GM21825 (cell line): ENCODE measurements around the gene GPR55.
A peak's percentile ranks its signal among the peaks of the same experiment; 100 is the strongest.

Source experiments
- ATAC-seq: cut with Tn5 transposase; IDR thresholded peaks from one replicate; pipeline ENCODE4 v1.9.1; 2021; ENCODE audit warnings: mild to moderate bottlenecking, moderate library complexity; ENCODE audit not compliant: unreplicated experiment

Gene GPR55

DNA sequence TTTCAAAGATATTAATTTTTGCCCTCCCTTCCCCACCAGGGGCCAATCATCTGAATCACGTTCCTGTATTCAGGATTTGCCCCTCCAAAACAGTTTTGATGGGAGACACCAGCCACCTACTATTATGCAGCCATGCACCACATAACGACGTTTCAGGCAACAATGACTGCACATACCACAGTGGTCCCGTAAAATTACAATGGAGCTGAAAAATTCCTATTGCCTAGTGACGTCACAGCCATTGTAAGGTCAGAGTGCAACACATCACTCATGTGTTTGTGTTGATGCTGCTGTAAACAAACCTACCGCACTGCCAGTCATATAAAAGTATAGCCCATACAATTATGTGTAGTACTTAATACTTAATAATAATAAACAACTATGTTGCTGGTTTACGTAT, 37.7 kb downstream of the GPR55 start:
- no peak for ATAC-seq

DNA sequence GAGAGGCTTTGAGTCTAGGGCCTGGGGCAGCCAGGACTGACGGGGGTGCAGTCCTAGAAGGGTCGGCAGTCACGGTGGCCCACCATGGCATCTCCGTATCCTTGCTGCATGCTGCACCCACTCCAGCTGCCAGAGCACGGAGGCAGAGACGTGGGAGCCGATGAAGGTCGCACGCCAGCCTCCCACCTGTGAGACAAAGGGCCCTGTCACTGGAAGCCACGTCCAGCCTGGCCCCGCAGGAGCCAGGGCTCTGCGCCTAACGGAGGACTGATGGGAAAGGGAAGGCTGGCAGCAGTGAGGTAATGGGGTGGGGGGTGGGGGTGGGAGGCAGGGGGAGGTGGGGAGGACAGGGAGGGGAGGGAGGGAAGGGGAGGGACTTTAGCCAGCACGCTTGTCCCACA, 38.4 kb downstream of the GPR55 start:
- ATAC-seq, result no peak

DNA sequence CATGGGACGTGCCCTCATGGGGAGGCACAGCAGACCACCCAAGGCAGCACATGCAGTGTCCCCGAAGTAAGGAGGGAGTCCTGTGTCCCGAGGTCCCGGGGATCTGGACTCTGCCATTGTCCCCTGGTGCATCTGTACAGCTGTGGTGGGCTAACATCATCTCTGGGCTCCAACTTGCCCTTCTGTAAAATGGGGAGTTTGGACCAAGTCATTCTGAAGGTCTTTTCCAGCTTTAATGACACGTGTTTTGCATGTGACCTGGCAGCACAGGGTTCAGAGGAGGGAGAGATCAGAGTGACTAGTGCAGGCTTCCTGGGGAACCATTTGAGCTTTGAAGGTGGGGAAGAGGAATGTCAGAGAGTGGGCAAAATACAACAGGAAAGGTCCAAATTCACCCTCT, 38.8 kb downstream of the GPR55 start:
- no peak for ATAC-seq

DNA sequence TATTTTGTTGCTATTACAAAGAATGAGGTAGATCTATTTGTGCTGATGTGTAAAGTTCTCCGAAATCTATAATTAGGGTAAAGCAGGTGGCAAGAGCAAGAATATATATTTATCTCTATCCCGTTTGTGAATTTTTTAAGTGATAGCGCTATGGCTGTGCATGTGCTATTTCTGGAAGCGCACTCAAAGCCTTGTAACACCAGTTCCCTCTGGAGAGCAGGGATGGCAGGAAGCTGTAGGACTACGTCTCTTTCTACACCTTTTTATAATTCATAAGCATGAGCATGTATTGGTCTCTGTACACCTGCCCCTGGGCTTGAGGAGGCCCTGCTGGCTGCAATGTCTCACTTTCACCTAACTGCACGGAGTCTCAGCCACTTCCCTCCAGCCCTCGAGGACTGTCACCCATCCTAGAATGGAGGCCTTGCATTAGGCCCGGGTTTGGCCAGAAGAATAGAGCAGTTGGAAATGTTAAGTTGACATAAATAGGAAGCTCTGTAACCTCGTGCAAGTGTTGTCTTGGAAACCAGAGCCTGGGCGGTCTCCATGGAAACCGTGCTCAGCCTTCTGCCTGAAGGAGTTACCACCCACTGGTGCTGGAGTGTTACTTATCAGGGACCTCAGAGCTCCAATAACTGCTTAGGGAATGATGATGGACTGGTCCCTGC, 39.4 kb downstream of the GPR55 start:
- no peak for ATAC-seq

DNA sequence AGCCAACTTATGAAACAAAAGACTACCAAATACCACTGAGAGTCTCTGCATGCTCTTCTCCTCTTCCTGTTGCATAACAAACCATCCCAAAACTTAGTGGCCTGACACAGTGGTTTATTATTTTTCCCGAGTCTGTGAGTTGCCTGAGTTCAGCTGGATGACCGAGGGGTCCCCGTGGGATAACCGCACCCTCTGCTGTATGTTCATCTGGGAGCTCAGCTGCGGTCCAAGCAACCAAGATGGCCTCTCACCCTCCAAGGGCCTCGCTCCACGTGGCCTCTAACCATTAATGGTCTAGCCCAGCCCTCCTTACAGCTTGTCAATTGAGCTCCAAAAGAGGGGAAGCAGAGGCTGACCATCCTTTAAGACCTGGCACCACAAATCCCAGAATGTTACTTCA, 43.2 kb downstream of the GPR55 start:
- no peak for ATAC-seq

DNA sequence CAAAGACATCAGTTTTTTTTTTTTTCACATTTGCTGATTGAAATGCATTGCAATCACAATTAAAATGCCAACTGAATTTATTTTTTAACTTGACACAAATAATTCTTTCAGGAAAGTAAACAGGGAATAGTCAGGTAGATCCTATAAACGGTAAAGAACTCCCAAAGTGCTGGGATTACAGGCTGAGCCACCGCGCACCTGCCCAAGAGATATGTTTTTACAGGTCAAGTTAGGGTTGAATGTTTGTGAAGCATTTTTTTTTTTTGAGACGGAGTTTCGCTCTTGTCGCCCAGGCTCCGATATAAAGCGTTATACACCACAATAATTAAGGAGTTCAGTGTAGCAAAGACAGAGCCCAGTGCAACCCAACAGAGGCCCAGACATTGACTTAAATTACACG, 45.2 kb downstream of the GPR55 start:
- ATAC-seq, result no peak

DNA sequence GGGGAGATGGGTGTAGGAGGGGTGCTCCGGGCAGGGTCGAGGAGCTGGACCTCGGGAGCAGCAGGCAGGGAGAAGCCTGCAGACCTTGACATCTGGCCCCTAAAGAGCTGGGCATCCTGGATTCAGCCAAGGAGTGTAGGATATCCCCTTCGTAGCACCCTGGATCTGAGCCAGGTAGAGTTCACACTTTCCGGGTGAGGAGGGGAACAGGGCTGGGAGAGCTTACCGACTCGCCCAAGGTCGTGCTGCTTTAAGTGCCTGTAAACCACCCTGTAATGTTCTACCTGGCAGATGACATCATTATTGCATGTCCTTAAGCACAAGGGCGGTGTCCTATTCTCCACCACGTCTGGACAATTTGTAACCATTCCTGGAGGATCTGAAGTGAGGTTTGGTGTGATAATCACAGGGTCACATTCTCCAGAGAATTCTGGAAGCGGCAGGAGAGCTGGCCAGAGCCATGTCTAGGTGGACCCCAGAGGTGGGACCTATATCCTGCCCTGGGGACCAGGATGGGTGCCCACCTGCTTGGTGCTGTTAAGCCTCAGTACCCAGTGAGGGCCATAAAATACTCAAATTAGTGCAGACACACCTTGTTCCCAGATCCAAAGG, 45.7 kb downstream of the GPR55 start:
- ATAC-seq, result no peak

DNA sequence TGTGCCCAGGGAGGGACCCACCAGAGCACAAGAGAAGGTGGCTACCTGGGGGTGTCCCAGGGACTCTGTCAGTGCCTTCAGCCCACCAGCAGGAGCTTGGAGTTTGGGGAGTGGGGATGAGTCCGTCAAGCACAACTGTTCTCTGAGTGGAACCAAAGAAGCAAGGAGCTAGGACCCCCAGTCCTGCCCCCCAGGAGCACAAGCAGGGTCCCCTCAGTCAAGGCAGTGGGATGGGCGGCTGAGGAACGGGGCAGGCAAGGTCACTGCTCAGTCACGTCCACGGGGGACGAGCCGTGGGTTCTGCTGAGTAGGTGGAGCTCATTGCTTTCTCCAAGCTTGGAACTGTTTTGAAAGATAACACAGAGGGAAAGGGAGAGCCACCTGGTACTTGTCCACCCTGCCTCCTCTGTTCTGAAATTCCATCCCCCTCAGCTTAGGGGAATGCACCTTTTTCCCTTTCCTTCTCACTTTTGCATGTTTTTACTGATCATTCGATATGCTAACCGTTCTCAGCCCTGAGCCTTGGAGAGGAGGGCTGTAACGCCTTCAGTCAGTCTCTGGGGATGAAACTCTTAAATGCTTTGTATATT, 46.3 kb downstream of the GPR55 start:
- ATAC-seq, result no peak

DNA sequence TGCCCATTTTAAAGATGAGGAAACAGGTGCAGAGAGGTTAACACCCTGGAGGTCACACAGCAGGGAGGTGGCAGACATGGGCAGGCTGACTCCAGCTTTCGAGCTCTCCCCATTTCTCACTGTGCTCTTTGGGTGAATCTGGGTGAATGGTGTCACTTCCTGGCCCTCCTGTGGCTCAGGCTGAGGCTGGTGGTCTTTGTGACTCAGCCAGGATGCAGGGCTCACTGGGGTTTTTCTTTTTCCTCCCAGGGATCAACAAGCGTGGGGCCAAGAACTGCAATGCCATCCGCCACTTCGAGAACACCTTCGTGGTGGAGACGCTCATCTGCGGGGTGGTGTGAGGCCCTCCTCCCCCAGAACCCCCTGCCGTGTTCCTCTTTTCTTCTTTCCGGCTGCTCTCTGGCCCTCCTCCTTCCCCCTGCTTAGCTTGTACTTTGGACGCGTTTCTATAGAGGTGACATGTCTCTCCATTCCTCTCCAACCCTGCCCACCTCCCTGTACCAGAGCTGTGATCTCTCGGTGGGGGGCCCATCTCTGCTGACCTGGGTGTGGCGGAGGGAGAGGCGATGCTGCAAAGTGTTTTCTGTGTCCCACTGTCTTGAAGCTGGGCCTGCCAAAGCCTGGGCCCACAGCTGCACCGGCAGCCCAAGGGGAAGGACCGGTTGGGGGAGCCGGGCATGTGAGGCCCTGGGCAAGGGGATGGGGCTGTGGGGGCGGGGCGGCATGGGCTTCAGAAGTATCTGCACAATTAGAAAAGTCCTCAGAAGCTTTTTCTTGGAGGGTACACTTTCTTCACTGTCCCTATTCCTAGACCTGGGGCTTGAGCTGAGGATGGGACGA, 47.1 kb downstream of the GPR55 start:
- ATAC-seq, result no peak

DNA sequence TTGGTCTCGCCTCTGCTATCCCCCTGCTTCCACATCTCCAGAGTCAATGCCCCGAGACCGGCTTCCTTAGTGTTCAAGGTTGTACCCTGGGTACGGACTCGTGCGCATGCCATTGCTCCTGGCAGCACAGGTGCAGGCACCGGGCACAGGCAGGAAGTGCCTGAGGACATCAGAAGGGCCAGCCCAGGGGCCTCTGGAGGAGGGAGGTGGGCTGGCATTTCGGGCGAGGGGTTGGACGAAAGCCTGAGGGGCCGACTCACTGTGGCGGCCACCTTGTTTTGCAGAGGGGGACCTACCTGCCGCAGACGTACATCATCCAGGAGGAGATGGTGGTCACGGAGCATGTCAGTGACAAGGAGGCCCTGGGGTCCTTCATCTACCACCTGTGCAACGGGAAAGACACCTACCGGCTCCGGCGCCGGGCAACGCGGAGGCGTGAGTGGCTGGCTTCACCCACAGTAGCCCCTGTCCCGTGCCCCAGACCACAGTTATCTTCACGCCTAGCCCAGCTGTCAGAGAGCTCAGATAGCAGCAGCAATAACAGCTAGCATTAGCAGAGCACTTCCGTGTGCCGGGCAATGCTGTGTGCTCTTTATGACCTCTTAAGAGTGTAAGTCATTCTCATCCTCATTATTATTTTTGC, 47.8 kb downstream of the GPR55 start:
- ATAC-seq, result no peak

DNA sequence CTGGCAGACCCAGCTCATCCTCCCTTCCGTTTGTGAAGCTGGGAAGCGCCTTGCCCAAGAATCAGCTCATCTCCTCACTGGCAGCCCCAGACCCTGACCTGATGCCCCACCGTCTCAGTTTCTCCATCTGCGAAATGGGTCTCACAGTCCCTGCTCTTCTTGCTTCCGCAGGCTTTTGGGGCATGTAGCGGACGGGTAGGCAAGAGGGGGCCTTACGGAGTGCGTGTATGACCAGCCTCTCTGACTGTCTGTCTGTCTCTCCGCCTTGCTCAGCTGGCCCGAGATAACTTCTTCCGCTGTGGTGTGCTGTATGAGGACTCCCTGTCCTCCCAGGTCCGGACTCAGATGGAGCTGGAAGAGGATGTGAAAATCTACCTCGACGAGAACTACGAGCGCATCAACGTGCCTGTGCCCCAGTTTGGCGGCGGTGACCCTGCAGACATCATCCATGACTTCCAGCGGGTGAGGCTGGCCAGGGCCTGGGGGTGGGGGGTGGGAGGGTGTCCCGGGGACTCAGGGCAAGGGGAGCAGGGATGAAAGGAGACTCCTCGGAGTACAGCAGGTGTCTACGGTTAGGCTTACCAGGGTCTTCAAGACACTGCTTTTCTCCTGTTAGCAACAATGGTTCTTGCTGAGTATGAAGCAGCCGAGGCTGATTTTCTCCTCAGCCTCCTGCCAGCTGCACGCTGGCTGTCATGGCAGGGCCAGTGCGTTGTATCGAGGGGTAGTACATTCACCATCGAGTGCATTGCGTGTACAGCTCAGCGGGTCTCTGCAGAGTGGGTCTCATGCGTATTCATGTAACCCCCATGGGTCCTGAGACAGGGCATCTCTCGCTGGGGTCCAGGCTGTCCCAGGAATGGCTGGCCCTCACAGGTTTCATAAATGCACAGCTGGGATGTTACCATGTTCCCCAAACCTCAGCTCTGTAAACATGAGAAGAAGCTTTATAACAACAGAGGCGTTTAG, 49.4 kb downstream of the GPR55 start:
- no peak for ATAC-seq

DNA sequence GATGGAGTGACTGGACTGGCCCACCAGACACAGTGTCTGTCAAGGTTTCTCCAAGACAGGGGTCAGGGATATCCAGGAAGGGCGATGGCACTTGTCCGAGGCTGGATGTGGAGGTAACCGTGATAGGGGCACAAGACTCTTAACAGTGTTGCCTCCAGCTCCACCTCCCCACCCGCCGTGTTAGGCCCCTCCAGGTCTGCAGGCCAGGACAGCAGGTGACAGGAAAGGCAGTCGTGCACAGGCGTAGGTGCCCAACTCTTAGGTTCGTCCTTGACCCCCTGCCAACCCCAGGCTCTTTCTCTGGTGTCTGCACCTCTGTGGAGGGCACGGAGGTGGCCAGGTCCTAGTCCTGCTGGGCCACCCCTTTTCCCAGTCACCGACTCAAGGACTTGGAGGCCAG, 50.2 kb downstream of the GPR55 start:
- no peak for ATAC-seq

DNA sequence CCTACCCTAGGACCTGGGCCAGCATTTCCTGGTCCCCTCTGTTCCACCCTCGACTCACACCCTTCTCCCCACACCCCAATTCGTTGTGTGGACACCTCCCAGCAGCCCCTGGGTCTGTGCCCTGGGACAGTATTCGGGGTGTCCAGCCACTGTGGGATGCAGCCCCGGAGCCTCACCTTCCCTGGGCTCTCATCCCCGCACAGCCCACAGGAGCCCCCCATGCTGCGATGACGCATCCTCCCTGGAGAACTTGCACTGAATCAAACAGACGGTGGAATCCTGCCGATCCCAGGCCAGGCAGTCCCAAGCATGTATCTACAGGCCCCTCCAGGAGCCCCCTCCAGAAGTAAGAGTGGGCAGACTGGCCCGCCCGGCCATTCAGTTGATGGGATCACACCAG, 50.6 kb downstream of the GPR55 start:
- no peak for ATAC-seq

DNA sequence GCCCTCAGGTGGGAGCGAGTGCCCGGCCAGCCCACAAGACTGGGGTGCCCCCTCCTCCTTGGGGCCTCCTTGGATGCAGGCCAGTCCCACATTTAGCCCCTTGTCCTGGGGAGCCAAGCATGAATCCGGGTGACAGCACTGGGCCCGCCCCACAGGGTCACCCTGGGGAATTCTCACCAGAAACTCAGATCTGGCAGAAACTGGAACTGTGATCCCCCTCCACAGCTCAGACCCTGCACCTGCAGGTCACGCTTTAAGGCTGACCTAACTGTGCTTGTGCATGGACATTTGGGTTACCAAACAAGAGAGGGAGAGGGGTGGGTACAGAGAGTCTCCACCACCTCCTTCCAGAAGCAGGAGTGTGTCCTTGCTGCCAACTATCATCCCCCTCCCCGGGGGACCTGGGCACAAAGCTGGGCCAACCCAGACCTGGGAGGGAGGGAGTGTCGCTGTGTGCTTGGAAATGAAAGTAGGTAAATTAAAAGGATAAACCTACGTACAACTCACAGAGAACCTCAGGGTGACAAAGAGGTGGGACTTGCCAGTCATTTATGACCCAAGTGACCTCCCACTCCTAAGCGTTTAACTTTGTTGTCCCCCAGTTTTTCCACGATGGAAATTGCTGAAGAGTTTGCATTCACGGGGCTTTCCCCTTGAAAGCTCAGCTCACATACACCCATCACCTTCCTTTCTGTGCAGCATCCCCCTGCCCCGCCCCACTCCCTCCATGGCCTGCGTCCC, 51.2 kb downstream of the GPR55 start:
- ATAC-seq, result peak; percentile 62

DNA sequence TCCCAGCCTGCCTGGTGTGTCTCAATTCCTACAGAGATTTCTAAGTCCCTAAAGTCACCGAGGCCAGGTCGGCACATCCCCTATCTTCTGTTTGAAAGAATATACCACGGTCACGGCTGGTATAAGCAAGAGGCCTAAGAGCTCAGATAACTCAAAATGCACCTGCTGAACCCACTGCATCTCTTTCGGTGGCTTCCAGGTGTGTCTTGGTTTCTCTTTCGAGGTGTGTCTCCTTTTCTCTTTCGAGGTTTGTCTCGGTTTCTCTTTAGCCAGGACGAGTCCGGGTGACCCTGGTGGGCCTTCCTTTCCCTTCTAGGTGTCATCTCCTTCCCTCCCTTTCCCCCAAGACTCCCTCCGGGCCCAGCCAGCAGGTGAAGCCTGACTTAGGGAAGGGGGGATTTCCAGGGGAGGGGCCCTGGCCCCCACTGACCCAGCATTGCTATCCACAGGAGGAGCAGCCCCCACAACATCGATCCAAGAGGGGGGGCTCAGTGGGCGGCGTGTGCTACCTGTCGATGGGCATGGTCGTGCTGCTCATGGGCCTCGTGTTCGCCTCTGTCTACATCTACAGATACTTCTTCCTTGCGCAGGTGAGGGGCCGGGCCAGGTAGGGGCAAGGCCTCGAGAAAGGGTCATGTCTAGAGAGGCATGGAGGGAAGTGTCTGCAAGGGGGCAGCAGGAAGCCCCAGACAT, 51.9 kb downstream of the GPR55 start:
- ATAC-seq, result peak; percentile 54

DNA sequence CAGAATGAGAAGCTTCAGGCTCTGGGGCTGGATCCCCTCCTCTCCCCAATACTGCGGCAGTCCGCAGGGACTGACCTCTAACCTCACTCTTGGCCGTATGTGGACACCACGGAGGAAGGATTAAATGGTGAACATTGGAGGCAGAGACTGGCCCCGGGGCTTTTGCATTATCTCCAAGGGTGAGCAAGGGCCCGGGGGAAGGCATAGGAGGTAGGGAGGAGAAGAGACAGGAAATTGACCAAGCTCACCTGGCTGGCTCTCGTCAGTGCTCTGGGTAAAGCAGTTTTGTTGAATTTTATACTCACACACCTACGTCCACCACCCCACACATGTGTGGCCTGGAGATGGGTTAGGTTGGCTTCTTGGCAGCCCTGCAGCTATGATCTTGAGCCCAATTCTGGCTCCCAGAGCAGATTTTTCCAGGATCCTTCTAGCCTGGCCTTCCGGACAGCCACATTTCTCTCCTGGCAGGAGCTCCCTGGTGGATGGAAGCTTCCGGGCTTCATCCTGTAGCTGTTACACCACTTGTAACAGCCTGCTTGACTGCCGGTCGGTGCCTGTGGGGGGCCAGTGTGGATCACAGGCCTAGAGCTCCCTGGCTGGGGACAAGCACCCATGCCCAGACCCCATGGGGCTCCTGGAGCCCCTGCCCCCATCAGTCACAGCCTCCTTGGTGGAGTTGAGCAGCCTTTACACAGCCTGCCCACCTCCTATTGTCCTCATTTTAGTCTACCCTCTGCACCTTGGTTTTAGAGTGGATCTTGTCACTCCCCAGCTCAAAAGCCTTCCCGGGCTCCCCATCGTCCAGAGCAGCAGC, 52.7 kb downstream of the GPR55 start:
- ATAC-seq, result no peak

DNA sequence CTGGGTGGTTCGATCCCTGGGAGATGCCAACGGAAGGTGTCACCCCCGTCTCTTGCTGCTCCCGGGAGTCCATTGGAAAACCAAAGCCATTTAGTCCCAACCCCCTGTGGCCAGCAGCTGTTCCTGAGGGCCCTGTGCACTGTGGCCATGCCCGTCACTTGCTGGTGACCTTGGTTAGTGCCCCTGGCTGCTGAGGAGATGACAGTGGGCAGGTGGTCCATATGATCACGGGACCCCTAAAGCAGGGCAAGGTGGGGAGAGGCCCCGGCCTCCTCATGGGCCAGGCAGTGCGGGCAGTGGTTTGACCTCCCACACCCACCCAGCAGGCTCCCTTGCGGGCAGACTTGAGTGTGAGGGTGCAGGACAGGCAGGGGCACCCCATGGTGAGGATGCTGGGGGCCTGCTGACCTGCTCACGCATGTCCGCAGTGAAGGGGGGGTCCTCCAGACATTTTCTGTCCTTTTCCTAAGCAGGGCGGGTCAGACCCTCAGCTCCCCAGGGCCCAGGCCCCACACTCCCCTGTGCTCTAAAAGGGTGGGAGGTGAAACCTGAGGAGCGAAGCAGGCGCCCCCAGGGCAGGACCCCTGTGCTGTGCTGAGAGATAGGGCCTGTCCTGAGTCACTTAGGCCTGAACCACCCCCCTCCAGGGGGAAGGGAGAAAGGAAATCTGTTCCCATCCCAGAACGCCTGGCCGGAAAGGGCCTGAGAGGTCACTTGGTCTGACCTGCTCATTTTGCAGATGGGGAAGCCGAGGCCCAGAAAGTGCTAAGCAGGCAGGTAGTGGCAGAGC, 53.5 kb downstream of the GPR55 start:
- ATAC-seq, result no peak
